Panc1 (cell line): ENCODE data around the gene SBF2.

Experiments used
- CTCF ChIP-seq: fragments of 450-650 bp; IDR thresholded peaks from 2 replicates; pipeline ENCODE4 v1.5.1; 2017; ENCODE audit warnings: mild to moderate bottlenecking
- POLR2AphosphoS5 ChIP-seq: IDR thresholded peaks from 2 replicates; pipeline ENCODE4 v1.6.1; 2012; ENCODE audit warnings: mild to moderate bottlenecking, low read depth, low read length, moderate library complexity
- REST ChIP-seq, 2 experiments: IDR thresholded peaks; 2 replicates each; pipeline ENCODE4 v1.6.1; 2011 to 2012; ENCODE audit warnings: low read depth in 2 of 2, control low read depth in 1 of 2, low read length in 1 of 2, mild to moderate bottlenecking in 1 of 2, moderate library complexity in 1 of 2; ENCODE audit not compliant: insufficient read depth in 1 of 2
- SIN3A ChIP-seq: IDR thresholded peaks from 2 replicates; pipeline ENCODE4 v1.6.1; 2012; ENCODE audit warnings: low read depth, mild to moderate bottlenecking, low read length, moderate library complexity, borderline replicate concordance; ENCODE audit not compliant: insufficient read depth
- TCF7L2 ChIP-seq: IDR thresholded peaks from 2 replicates; pipeline ENCODE4 v1.6.1; 2011; ENCODE audit warnings: mild to moderate bottlenecking, low read depth, low read length, inconsistent platforms

DNA sequence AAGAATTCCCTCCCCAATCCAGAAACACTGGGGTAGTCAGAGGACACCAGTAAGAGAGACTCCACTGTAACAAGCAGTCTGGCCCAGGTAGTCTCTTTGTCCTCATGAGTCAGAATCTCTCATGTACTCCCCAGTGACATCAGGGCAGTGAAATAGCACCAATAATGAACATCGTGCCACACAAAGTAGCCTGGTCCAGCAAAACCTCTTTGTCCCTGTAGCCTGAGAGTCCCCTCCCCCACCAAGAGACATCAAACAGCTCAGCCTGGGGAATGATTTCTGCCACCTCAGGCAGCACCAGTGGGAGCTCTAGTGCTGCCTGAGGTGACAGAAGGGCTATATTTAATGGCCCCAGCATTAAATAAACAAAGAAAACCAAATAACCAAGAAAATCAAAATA, 88.1 kb downstream of the SBF2 start:
- TF ChIP-seq POLR2AphosphoS5: no peak
- TF ChIP-seq CTCF: no peak
- no peak for TF ChIP-seq SIN3A
- TF ChIP-seq TCF7L2: peak; percentile 48; the same call in 1 of the 2 replicates
- no peak for TF ChIP-seq REST (IDR thresholded peaks at IDR 0.05; ENCODE audit: insufficient read depth in 1 of 2, low read depth in 2 of 2, low read length in 1 of 2)
